HG03460 (cell line): ENCODE data around the gene ZNF214.

Experiments used
- ATAC-seq: cut with Tn5 transposase; IDR thresholded peaks from one replicate; pipeline ENCODE4 v1.9.1; 2021; ENCODE audit not compliant: unreplicated experiment

The ZNF214 gene

DNA sequence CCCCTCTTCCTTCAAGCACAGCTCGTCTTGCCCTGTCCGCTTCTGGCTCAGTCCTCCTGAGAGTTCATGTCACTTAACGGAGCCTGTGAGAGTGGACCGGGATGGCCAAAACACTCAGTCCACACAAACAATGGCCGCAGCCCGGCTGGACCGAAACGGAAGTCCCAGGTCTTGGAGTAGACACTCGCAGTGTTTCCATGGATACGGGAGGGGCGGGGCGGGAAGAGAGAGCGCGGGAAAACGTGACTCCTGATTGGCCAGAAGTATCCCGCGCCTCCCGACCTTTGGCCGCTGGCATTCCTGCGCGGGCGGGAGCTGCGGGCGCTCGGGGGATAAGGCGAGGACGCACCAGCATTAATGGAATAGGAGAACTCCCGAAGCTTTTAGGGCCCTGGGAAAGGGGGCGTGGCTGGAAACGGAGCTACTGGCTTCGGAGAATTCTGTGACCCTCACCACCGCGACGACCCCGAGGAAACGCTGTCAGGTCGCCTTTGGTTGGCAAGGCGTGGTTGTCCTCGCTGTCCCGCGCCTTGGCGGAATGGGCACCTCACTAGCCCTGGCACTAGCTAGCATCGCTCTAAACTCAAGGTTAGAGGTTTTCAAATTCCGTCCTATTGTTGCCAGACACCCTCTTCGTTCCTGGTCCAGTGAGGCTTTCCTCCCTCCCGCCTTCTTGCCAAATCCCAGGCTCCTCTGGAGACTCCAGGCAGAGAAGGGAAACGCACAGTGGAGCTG lies at the start of gene ZNF214, which contains the start of gene NLRP14:
Gene ZNF214, minus strand, starts transcription at position 164 of the 735 bp plus-strand sequence. CDS start 17,511 bp downstream, outside the sequence.
Gene NLRP14, plus strand, starts transcription at position 297 of the 735 bp plus-strand sequence. CDS start 18,108 bp downstream, outside the sequence.
- ATAC-seq, result no peak

DNA sequence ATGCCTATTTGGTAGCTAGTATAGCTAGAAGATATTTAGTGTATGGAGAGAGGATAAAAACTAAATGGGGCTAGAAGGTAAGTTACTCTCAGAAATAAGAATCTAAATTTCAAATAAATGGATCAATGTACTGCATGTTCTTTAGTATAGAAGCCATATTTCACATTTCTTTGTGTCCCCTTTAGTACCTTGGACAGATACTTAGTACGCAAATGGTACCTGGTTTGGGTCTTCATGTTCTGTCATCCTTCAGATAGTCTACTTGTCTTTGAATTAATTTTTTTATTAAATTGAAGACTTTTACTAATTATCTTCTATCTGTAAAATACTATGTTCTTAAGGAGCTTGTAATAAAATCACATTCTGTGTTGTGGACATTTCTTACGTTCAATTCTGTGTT lies 42.4 kb upstream of the ZNF214 start:
- ATAC-seq, result no peak

DNA sequence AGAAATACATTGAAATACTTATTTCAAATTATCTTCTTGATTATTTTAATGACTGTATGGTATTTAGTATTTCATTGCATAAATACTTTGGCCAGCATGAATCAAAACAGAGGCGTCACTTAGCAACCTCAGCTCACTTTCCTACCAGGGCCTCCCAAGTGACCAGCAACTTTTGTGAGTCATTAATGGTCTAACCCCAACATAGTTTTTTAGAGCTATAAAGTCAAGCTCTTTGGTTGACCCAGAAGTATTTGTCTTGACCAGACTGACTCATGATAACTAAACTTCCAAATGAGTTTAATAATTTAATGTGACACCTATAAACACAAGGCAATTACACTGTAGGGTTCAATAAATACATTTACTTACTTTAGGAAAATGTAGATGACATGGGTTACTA lies 40.7 kb upstream of the ZNF214 start:
- ATAC-seq, result no peak

DNA sequence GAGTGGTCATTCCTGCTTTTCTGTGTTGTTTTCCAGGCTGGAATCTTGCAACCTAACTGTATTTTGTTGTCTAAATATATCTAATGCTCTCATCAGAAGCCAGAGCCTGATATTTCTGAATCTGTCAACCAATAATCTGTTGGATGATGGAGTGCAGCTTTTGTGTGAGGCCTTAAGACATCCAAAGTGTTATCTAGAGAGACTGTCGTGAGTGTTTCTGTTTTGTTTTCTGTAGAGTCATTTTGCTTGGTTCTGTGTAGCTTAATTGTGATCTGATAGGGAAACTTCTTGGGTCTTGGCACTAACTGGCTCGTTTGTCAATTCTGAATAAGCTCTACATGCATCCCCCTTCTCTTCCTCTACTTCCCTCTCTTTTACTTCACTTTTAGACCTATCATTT lies 37.5 kb upstream of the ZNF214 start:
- ATAC-seq, result no peak

DNA sequence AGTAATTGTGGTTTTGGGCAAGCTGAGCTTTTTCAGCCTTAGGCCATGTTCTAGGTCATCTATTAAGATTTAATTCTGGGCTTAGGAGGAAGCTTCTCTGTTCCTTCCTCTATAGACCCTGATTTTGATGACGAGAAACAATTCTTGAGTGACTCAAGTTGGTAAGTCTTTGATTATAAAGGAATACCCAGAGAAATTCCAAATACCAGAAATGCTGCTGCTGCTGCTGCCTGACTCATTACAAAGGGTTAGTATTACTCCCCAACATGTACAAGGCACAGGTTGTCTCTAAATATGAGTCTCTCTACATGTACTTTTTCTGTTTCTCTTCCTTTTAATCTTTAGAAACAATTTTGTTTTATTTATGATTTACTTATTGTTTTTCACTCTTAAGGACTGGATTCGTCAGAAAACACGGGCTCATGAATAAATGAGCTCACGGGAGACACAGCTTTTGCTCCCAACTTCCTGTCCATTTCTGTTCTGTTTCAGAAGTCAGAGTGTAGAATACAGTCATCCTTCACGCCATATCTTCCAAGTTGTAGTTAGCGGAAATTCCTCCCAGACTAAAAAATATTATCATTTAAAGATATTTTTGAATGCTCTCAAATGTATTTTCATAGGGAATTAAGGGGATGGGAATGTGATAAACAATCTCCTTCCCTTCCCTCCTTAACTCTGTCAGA lies 36.8 kb upstream of the ZNF214 start:
- no peak for ATAC-seq

DNA sequence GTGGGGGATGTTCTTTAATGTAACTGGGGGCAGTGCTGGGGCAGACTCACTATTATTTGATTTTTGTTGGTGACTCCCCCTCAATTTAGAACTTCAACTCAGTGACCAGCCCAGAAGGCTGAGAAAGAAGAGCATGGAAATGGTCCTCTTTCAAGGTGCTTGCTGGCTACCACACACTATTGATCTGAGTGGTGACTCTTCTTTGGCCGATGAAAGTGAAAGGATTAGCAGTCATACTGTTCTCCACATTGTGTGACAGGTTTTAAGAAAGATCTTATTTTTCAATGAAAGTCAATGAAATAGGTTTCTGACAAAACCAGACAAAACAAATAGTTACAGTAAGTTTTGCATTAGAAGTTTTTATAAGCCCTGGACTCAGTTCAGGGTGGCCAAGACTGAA lies 30.0 kb upstream of the ZNF214 start:
- ATAC-seq, result no peak

DNA sequence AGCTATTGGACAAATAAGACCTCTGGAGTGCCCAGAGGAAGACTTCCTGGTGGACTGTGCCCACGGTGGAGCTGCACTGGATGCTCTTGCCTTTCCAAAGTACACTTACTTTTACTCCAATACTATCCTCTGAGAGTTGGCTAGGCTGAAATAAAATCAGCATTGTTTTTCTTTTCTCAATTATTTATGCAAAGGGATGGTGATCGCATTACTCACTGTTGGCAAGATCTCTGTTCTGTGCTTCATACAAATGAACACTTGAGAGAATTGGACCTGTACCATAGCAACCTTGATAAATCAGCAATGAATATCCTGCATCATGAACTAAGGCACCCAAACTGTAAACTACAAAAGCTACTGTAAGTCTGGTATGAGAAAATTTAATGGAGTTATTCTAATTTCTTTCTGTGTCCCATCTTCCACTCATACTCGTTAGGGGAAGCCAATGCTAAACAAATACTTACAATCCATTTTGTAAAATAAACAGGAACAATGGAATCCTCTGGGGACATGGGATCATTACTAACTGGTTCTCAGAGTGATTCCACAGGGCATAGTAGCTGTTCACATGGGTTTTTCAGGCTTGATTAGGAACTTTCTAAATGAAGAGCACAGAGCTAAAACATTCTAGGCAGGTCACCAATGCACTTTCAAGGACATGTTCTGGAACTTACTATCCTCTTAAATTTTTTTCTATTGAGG lies 26.5 kb upstream of the ZNF214 start:
- no peak for ATAC-seq

DNA sequence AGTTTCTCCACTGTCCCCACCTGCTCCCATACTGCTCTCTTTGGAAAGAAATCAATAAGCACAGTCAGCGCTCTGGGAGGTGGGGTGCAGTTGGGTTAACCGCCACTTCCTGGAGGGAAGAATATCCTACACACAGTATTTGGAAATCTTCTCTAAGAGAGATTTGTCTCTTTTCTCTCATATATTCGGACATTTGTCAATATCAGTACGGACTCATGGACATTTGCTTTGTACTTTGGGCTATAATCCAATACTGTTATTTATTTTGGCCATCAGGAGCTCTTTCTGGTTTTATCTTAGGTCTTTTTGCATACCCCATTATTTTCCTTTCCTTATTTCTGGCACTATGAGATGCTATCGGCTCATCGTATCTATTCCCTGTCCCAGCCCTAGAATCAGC lies 13.9 kb upstream of the ZNF214 start:
- ATAC-seq, result no peak

DNA sequence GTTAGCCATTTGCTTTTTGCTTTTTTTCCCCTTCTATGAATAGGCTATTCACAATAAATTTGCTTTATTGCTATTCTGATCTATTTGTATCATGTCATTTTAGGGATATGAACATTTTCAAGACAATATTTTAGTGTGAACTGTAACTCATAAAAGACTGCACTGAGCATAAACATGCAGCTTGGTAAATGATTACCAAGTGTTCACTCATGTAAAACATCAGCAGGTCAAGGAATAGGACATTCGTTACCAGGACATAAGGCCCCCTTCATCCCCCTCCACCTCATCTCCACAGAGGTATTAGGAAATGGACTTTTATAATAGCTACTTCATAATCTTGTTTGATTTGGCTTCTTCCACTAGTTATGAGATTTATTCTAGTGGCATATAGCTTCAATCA lies 12.5 kb upstream of the ZNF214 start:
- no peak for ATAC-seq

DNA sequence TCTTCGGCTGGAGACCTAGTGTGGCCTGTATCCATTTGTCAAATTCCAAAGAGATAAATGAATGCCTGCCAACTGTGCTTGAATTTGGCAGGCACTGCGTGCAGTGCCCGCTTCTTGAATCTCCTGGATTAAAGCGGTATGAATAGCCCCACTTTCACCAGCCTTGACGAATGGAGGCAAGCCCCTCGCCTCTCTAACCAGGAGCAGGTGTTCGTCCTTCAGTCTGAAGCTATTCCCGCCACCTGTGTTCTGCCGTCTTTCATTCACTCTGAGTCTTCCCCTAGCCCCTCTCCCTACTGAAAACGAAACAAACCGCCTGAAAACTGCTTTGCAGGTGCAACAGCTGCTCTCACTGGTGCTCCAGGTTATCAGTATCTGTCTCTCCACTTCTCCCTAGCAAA lies 11.3 kb upstream of the ZNF214 start:
- no peak for ATAC-seq

DNA sequence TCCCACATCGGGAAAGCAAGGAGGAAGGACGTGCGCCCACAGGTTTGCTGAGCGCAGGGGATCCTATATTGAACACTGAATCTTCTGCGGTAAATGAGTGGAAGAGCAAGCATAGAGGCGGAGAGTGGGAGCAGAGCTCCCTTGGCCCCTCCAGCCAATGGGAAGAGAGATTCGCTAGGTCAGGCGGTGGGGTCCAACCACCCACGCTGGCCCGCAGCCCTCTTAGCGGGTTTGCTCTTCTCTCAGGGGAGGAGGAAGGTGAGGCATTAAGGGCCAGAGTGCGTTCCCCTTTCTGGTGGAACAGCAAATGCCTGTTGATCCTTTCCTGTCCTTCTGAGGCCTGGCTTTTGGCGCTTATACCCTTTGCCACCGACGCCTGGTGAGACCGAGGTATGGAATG lies 10.7 kb upstream of the ZNF214 start:
- no peak for ATAC-seq

DNA sequence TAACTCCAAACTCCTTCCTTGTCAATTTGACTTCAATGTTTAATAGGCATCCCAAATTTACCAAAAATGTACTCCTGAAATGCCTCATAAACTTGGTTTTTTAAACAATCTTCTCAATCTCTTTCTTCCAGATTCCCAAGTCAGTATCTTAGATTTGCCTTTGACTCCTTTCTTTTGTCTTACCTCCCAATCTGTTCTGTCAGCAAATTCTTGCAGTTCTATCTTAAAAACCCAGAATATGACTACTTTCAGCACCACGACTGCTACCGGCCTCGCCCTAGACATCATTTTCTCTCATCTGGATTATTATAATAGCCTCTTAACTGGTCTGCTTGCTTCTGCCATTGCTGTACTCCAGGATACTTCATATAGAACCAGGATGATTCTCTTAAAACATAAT lies 8.0 kb upstream of the ZNF214 start:
- no peak for ATAC-seq

DNA sequence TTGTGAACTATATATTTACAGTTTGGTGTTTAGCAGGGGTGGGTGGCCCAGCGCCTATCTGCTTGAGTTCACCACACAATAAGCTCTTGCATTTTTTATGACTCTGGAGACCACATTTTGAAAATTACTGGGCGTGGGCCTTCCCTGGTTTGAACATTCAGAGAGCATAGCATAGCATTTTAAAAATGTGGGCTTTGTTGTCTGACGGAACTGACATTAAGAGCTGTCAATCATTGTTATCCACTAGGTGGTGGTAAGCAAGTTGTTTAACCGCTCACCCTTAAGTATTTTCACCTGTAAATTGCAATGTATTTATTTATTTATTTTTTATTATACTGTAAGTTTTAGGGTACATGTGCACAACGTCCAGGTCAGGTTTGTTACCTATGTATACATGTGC lies 1.2 kb upstream of the ZNF214 start:
- no peak for ATAC-seq

DNA sequence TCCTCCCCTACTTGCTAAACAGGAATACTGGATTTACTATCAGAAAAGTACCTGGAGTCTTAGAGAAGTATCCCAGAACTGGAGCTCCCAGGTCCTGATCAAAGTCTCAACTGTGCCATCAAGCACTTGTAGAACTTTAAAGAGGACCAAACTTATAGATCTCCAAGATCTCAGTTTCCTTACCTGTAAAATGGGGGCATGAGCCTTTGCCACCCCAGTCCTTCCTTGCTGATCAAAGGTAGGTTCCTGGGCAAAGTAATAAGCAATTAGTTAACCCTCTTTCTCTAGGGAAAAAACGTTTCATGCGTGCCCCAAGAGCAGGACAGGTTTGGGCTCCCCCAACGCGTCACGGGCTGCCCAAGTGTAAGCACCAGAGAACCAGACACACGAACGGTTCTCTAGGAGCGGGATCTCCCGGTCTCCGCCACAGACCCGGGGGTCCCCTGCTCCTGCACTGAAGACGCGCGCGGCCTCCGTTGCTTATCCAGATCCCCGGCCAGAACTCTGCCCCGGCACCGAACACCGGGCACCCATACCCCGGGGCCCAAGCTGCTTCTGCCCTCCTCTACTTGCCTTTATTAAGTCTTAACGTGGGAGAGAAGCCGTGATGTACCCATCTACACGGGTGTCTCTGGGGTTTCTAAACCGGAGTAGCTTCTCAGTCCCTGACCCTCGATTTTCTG lies 505 bp downstream of the ZNF214 start:
- ATAC-seq, result no peak

DNA sequence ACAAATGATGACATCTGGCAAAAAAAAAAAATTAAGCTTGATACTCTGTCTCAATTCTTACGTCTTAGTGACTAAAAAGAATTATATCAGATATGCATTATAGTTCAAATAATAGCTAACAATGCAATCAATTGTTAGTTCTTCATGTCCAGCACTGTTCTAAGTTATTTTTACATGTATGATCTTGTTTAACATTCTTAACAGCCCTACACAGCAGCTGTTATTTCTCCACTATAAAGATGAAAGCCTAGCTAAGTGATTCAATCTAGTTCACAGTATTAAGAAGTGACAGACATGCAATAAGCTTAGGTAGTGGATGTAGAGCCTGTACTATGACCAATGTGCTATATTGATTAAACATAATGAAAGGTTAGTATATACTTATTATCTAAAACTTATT lies 4.1 kb downstream of the ZNF214 start:
- no peak for ATAC-seq

DNA sequence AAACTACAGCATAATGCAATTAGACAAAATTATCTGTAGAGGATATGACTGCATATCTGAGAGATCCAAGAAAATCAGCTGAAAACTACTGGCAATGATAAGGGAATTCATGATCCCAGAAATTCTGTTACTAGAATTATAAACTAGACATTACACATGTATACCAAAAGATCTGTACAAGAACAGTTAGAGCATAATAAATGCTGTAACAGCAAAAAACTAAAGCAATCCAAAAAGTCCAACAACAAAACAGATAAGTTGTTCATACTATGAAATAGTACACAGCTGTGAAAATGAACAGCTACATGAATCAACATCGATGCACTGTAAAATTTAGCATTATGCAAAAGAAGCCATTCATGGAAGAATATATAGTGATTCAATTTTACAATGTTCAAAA lies 6.0 kb downstream of the ZNF214 start:
- no peak for ATAC-seq

DNA sequence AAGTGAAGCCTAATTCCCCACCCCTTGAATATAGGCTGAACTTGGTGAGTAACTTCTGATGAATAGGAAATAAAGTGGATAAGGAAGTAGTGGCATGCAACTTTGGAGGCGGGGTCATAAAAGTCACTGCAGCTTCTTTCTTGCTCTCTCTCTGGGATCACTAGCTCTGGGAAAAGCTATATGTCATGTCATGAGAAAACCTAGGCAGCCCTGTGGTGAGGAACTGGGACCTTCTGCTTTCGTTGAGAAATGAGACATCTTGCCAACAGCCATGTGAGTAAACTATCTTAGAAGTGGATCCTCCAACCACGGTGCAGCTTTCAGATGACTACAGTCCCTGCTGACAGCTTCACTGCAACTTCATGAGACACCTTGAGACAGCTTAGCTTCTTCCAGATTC lies 15.7 kb downstream of the ZNF214 start:
- no peak for ATAC-seq

DNA sequence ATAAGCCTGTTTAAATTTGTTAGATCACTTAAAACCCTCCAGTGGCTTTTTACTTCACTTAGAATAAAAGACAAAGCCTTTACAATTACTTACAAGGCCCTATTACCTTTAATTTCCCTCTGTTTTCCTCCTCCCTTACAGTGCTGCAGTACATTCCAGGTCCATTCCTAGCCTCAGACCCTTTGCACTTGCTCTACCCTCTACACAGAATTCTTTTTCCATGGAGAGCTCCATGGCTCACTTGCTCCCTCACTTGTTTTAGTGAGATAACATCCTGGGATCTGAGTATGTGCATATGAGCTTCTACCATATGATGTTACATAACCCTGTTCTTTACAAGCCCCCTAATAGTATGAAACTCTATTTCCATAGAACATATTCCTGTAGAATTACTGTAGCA lies 24.4 kb downstream of the ZNF214 start:
- no peak for ATAC-seq

DNA sequence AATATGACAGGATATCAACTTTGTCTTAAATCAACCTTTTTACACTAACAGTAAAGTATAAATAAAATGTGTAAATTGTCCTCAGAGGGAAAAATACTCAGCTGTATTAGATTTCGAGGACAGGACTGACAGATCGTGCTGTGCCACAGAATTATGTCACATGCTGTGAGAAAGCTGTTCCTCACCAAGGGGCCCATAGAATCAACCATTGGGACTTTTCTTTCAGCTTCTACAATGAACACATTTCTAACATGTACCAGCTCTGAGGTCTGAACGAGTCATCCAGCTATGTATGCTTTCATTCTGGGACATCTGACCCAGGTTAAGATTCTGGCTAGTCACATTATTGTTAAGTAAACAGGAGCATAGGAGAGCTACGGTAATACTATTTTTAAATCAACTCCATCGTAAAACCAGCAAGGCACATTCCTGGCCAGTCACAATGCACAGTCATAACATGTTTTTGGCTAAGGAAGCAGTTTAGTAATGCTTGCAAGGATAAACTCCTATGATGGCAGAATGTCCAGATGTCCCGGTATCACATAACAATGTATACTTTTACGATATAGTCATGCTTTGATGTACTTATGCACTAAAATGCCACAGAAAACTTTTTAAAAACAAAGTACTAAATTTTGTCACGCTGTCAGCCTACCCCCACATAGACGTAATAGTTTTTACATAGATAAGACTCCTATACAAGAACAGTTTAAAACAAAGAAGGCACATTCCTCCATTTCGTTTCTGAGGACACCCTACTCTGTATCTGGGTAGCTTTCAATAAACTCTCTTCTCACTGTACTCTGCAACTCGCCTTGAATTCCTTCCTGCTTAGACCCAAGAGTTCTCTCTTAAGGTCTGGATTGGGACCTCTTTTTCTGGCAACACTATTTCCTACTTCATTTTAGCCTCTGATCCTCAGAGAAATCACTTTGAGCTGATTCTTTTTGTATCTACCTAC lies 27.4 kb downstream of the ZNF214 start:
- no peak for ATAC-seq

DNA sequence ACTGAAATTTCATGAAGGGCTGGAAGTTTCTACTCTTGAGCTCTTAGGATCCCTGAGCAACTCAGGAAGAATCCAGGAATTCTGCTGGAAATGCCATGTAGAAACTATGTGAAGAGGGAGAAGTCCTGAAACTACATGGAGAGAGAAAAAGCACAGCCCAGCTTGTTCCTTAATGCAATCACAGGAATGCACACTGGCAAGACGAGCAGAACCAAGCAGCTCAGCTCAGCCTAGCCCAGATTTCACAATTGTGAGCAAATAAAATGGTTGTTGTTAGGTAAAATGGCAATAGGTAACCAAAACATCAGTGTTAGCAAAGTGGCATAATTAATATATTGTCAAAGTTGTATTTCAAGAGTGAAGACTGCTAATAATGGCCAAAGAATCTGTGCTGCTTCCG lies 28.1 kb downstream of the ZNF214 start:
- no peak for ATAC-seq
